Karpas-422 (cell line): ENCODE measurements around the gene ABHD11. TPM values are rescaled to one million over a fixed set of nuclear protein-coding genes. Genes with fewer than 3 reads are reported as not detected.

ENCODE experiments used
- DNase-seq: peaks from one replicate; pipeline ENCODE4 v3.0.0-alpha.2; 2015
- H2AFZ ChIP-seq: fragments of 200-600 bp; sonication (generic); 2 replicates; pipeline ENCODE4 v1.6.1; 2014; ENCODE audit warnings: antibody characterized with exemption, low read length, mixed read lengths
- H3K27ac ChIP-seq: fragments of 200-600 bp; sonication (generic); 2 replicates; pipeline ENCODE4 v1.5.1; 2014; ENCODE audit warnings: mild to moderate bottlenecking, low read length, moderate library complexity
- H3K27me3 ChIP-seq: fragments of 200-600 bp; sonication (generic); 2 replicates; pipeline ENCODE4 v1.6.1; 2014; ENCODE audit warnings: low read length, mixed read lengths
- H3K36me3 ChIP-seq: fragments of 200-600 bp; sonication (generic); 2 replicates; pipeline ENCODE4 v1.6.1; 2014; ENCODE audit warnings: low read length, mixed read lengths; ENCODE audit not compliant: insufficient read depth
- H3K4me1 ChIP-seq: fragments of 200-600 bp; sonication (generic); 2 replicates; pipeline ENCODE4 v1.6.1; 2014; ENCODE audit warnings: mild to moderate bottlenecking, low read length, mixed read lengths
- H3K4me2 ChIP-seq: fragments of 200-600 bp; sonication (generic); 2 replicates; pipeline ENCODE4 v1.6.1; 2014; ENCODE audit warnings: low read length, low read depth, mild to moderate bottlenecking; ENCODE audit not compliant: poor library complexity, severe bottlenecking
- H3K4me3 ChIP-seq: fragments of 200-600 bp; sonication (generic); 2 replicates; pipeline ENCODE4 v1.5.1; 2014; ENCODE audit warnings: mild to moderate bottlenecking, antibody characterized with exemption, low read length, mixed read lengths
- H3K79me2 ChIP-seq: fragments of 200-600 bp; sonication (generic); 2 replicates; pipeline ENCODE4 v1.6.1; 2014; ENCODE audit warnings: mild to moderate bottlenecking, low read length, mixed read lengths
- H3K9ac ChIP-seq: fragments of 200-600 bp; sonication (generic); 2 replicates; pipeline ENCODE4 v1.6.0; 2014; ENCODE audit warnings: low read length
- H3K9me2 ChIP-seq: fragments of 200-600 bp; sonication (generic), shearing (Covaris generic); replicated peaks from 2 replicates; pipeline ENCODE4 v1.6.0; 2014; ENCODE audit warnings: mild to moderate bottlenecking, low read length, moderate library complexity; ENCODE audit not compliant: insufficient read depth
- H3K9me3 ChIP-seq: fragments of 300-700, 200-600 bp; sonication (generic); 2 replicates; pipeline ENCODE4 v1.6.1; 2014; ENCODE audit warnings: low read length, mixed read lengths
- H4K20me1 ChIP-seq: fragments of 200-600 bp; sonication (generic); 2 replicates; pipeline ENCODE4 v1.6.1; 2014; ENCODE audit warnings: mild to moderate bottlenecking, antibody characterized with exemption, low read length, low read depth; ENCODE audit not compliant: insufficient read depth
- small RNA-seq: library from RNA; depleted of rRNA; stranded (forward); fragments of <200 nt; gene quantifications from one replicate; pipeline ENCODE3, GENCODE V24; 2014
- total RNA-seq: library from RNA; depleted of rRNA; stranded (reverse); fragments of >200 nt; shearing (Covaris generic); gene quantifications from 2 replicates; pipeline ENCODE4 v1.2.3, GENCODE V29; 2014; ENCODE audit warnings: low replicate concordance; rRNA removed

ABHD11 gene
- total RNA-seq, 1 experiment from 2014 or later: 14.3 TPM

DNA sequence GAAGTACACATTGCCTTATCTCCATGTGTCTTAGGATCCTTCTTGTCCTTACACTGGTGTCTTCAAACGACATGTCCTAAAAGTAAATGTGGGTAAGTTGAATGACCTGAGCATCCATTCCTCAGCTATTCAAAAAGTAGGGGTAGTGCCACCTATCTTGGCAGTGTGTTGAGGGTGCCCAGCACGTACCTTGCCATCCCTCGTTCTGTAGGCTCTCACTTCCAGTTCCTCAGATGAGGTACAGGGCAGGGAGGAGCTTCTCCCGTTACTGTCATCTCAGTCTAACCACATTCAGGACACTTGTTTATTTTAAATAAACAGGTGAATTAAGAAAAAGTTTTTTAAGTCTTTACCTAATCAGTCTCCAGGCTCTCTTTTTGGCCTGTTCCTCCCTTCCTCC is 42.2 kb downstream of the ABHD11 start:
- Histone ChIP-seq H3K79me2 (no peaks in the 10 kb centered on the region), H3K4me1 (no peaks in the 10 kb centered on the region), H3K9me3 (no peaks in the 10 kb centered on the region), H3K27me3 (no peaks in the 10 kb centered on the region), H3K4me3 (no peak overlapping the region), H3K9me2 (no peaks in the 10 kb centered on the region), H3K4me2 (no peak overlapping the region), H4K20me1 (no peaks in the 10 kb centered on the region), H2AFZ (no peak overlapping the region), H3K27ac (no peak overlapping the region), H3K36me3 (peaks cover 18% of the 10 kb centered on the region; the same call in 1 of the 2 replicates), H3K9ac (no peak overlapping the region)
- DNase-seq: no peak

DNA sequence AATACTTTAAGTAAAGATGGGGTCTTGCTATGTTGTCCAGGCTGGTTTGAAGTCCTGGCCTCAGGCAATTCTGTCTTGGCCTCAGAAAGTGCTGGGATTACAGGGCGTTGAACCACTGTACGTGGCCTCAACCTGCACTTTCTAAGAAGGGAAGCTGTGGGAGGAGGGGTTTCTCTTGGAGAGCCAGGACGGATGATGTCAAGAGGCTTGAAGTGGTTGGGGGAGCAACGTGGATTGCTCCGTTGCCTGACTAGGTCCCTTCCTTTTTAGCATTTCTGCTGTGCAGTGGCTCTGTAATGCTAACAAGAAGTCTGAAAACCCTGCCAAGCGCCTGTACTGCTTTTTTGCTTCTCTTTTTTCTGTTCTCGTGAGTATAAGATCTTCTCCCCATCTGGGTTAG is 48.0 kb downstream of the ABHD11 start:
- Histone ChIP-seq H3K4me1 (no peaks in the 10 kb centered on the region), H4K20me1 (peaks cover 3% of the 10 kb centered on the region; the same call in 1 of the 2 replicates), H3K27ac (no peak overlapping the region), H3K4me2 (no peak overlapping the region), H3K9me3 (no peaks in the 10 kb centered on the region), H3K79me2 (peaks cover 24% of the 10 kb centered on the region), H2AFZ (no peak overlapping the region), H3K27me3 (no peaks in the 10 kb centered on the region), H3K4me3 (no peak overlapping the region), H3K9ac (no peak overlapping the region), H3K9me2 (no peaks in the 10 kb centered on the region), H3K36me3 (peaks cover 20% of the 10 kb centered on the region; the same call in 1 of the 2 replicates)
- no peak for DNase-seq

DNA sequence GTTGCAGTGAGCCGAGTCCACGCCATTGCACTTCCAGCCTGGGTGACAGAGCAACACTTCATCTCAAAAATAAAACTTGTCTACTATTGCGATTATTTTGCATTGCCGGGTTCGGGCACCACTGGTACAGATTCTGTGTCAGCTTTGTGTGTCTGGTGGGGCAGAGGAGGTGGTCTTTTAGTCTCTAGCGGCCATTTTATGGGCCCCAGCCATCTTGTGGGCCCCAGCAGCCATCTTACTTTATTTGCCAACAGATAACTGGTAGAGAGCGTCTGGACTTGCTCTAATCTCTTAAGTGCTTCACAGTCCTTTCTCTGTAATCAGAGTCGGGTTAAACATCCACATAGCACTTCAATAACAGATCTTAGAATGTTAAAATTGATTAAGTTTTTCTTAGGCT is 50.3 kb downstream of the ABHD11 start:
- peaks cover 3% of the 10 kb centered on the region; the same call in 1 of the 2 replicates for H4K20me1 ChIP-seq
- H3K27me3 ChIP-seq: no peaks in the 10 kb centered on the region
- peaks cover 47% of the 10 kb centered on the region for H3K79me2 ChIP-seq
- no peak overlapping the region for H3K4me3 ChIP-seq
- H3K4me1 ChIP-seq: peaks cover 11% of the 10 kb centered on the region
- no peak for DNase-seq
- H3K4me2 ChIP-seq: no peak overlapping the region
- H3K36me3 ChIP-seq: peaks cover 14% of the 10 kb centered on the region; the same call in 1 of the 2 replicates
- no peak overlapping the region for H3K27ac ChIP-seq
- no peaks in the 10 kb centered on the region for H3K9me3 ChIP-seq
- no peak overlapping the region for H2AFZ ChIP-seq
- H3K9me2 ChIP-seq: no peaks in the 10 kb centered on the region
- H3K9ac ChIP-seq: no peak overlapping the region

Small RNAs within 50 kb of the gene (small RNA-seq; reads per million reads assigned to genes)
- gene MIR4284: 0.36 reads per million
- not detected for gene RN7SL265P

Other genes with a start within 250 kb of the ABHD11 start
- 49.0 and 51.2 TPM in 2 replicates for gene BAZ1B, start 216.5 kb downstream of the ABHD11 start, total RNA-seq
- gene BCL7B, start 181.1 kb downstream of the ABHD11 start, total RNA-seq: 37.2 and 50.9 TPM in 2 replicates
- 27.5 and 43.4 TPM in 2 replicates for gene TBL2, start 160.2 kb downstream of the ABHD11 start, total RNA-seq
- not detected in 2 replicates for gene MLXIPL, start 114.3 kb downstream of the ABHD11 start, total RNA-seq
- not detected in 2 replicates for gene VPS37D, start 71.0 kb downstream of the ABHD11 start, total RNA-seq
- 1.3 and 6.1 TPM in 2 replicates for gene DNAJC30, start 55.3 kb downstream of the ABHD11 start, total RNA-seq
- gene BUD23, start 55.2 kb downstream of the ABHD11 start, total RNA-seq: 41.9 and 85.9 TPM in 2 replicates
- gene STX1A, start 19.1 kb downstream of the ABHD11 start, total RNA-seq: 3.7 and 5.5 TPM in 2 replicates
- gene CLDN3, start 31.5 kb upstream of the ABHD11 start, total RNA-seq: not detected in 2 replicates
- gene CLDN4, start 92.2 kb upstream of the ABHD11 start, total RNA-seq: not detected in 2 replicates
- gene METTL27, start 103.7 kb upstream of the ABHD11 start, total RNA-seq: not detected in 2 replicates
- not detected in 2 replicates for gene TMEM270, start 122.4 kb upstream of the ABHD11 start, total RNA-seq